Stimulated activated CD4-positive, alpha-beta T cell treated with anti-CD3 and anti-CD28 coated beads, Interleukin-1b, Interleukin-23, amount 100 ng/mL, for 48 hours (primary cell): Measurements from ENCODE around the gene SLC26A5.
A peak's percentile ranks its signal among the peaks of the same experiment; 100 is the strongest.
"Not testable (repeated sequence)": the region's sequence is repeated elsewhere in the genome, so short reads cannot be mapped to it uniquely, and the experiment has no call there.

Experiments used
- DNase-seq: peaks from one replicate; pipeline ENCODE4 v3.0.0-alpha.2; 2020

The SLC26A5 gene

GRCh38 chr7:103446049-103446520 lies at the start of gene SLC26A5:
Gene SLC26A5 (minus strand): TSS chr7:103446207. CDS start chr7:103421514, 24,693 bp downstream.
- no peak for DNase-seq

GRCh38 chr7:103487419-103487818 lies 41.4 kb upstream of the SLC26A5 start:
- DNase-seq = no peak

- DNase-seq = not testable (repeated sequence)
Observed at GRCh38 chr7:103486873-103487272, 40.9 kb upstream of the SLC26A5 start.

GRCh38 chr7:103480771-103481170 lies 34.8 kb upstream of the SLC26A5 start:
- DNase-seq = no peak

GRCh38 chr7:103474956-103475355 lies 28.9 kb upstream of the SLC26A5 start:
- DNase-seq = no peak

GRCh38 chr7:103469095-103469948 lies 23.3 kb upstream of the SLC26A5 start:
- DNase-seq = no peak

GRCh38 chr7:103466814-103467213 lies 20.8 kb upstream of the SLC26A5 start:
- no peak for DNase-seq

GRCh38 chr7:103462358-103462757 lies 16.4 kb upstream of the SLC26A5 start:
- no peak for DNase-seq

- DNase-seq = peak; percentile 44
Observed at GRCh38 chr7:103447073-103447960, 1.3 kb upstream of the SLC26A5 start.

GRCh38 chr7:103445228-103446048 lies 569 bp downstream of the SLC26A5 start:
- DNase-seq = no peak

- DNase-seq = no peak
Observed at GRCh38 chr7:103439661-103440060, 6.3 kb downstream of the SLC26A5 start.

- DNase-seq = no peak
Observed at GRCh38 chr7:103437623-103438022, 8.4 kb downstream of the SLC26A5 start.

- DNase-seq = no peak
Observed at GRCh38 chr7:103432712-103433111, 13.3 kb downstream of the SLC26A5 start.

GRCh38 chr7:103425177-103425576 lies 20.8 kb downstream of the SLC26A5 start:
- no peak for DNase-seq

- no peak for DNase-seq
Observed at GRCh38 chr7:103423467-103424179, 22.4 kb downstream of the SLC26A5 start.

GRCh38 chr7:103420857-103421384 lies 25.1 kb downstream of the SLC26A5 start:
- DNase-seq = no peak

GRCh38 chr7:103418241-103418640 lies 27.8 kb downstream of the SLC26A5 start:
- DNase-seq = no peak

GRCh38 chr7:103413407-103413806 lies 32.6 kb downstream of the SLC26A5 start:
- DNase-seq = no peak

GRCh38 chr7:103412151-103412550 lies 33.9 kb downstream of the SLC26A5 start:
- no peak for DNase-seq

- DNase-seq = not testable (repeated sequence)
Observed at GRCh38 chr7:103405789-103406613, 40.0 kb downstream of the SLC26A5 start.

GRCh38 chr7:103399687-103400086 lies 46.3 kb downstream of the SLC26A5 start:
- DNase-seq = not testable (repeated sequence)
